GM23338 (cell line): ENCODE results near the gene SNRPA1.

Source experiments
- CREB1 ChIP-seq: fragments of 250-450 bp; sonication (Bioruptor Pico); IDR thresholded peaks from 2 replicates; pipeline ENCODE4 v1.5.0; 2020; ENCODE audit warnings: low read depth, mild to moderate bottlenecking, moderate library complexity
- EZH2 ChIP-seq: fragments of 200-600 bp; sonication (generic); IDR thresholded peaks from one replicate; pipeline ENCODE4 v1.8.0; 2017; ENCODE audit warnings: antibody characterized with exemption, mild to moderate bottlenecking, low read depth; ENCODE audit not compliant: unreplicated experiment
- EZH2phosphoT487 ChIP-seq: fragments of 200-600 bp; sonication (generic); IDR thresholded peaks from one replicate; pipeline ENCODE4 v1.8.1; 2018; ENCODE audit warnings: antibody characterized with exemption; ENCODE audit not compliant: unreplicated experiment
- JUNB ChIP-seq: IDR thresholded peaks from one replicate; pipeline ENCODE4 v1.6.1; 2016; ENCODE audit warnings: antibody characterized with exemption; ENCODE audit not compliant: unreplicated experiment
- POLR2AphosphoS5 ChIP-seq: IDR thresholded peaks from 2 replicates; pipeline ENCODE4 v1.6.1; 2016; ENCODE audit warnings: antibody characterized with exemption, low read depth
- TF ChIP-seq, protein P1 (sequence below), 2 experiments: fragments of 200-600 bp in 1 of 2; sonication (generic) in 1 of 2; conservative IDR thresholded peaks; 2 replicates each; pipeline versions ENCODE4 v1.5.1 to v1.6.1; 2016 to 2017; ENCODE audit warnings: antibody characterized with exemption in 2 of 2, low read depth in 2 of 2, mild to moderate bottlenecking in 2 of 2, moderate library complexity in 1 of 2
- TF ChIP-seq, protein P2 (sequence below): IDR thresholded peaks from one replicate; pipeline ENCODE4 v1.6.1; 2018; ENCODE audit warnings: antibody characterized with exemption; ENCODE audit not compliant: unreplicated experiment
- TF ChIP-seq, protein P3 (sequence below): IDR thresholded peaks from 2 replicates; pipeline ENCODE4 v1.6.1; 2016; ENCODE audit warnings: antibody characterized with exemption

DNA sequence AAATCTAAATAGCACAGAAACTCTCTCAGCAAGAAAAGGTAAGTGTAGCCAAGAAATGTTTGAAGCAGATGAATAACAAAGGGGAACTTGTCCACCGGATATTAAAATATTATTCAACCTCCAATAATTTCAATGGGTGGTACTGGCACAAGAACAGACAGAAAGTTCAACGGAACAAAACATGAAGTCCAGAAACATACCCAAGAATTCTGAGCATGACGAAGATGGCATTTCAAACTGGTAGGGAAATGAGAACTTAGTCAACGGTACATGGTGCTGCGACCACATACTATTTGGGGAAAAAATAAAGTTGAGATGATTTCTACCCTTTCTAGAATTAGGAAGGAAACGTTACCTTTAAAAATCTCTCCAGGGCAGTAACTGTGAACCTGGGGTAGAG, 48.7 kb downstream of the SNRPA1 start:
- TF ChIP-seq, protein P1, sequence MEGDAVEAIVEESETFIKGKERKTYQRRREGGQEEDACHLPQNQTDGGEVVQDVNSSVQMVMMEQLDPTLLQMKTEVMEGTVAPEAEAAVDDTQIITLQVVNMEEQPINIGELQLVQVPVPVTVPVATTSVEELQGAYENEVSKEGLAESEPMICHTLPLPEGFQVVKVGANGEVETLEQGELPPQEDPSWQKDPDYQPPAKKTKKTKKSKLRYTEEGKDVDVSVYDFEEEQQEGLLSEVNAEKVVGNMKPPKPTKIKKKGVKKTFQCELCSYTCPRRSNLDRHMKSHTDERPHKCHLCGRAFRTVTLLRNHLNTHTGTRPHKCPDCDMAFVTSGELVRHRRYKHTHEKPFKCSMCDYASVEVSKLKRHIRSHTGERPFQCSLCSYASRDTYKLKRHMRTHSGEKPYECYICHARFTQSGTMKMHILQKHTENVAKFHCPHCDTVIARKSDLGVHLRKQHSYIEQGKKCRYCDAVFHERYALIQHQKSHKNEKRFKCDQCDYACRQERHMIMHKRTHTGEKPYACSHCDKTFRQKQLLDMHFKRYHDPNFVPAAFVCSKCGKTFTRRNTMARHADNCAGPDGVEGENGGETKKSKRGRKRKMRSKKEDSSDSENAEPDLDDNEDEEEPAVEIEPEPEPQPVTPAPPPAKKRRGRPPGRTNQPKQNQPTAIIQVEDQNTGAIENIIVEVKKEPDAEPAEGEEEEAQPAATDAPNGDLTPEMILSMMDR (conservative IDR thresholded peaks at IDR 0.05; ENCODE audit: low read depth in 2 of 2) = no peak
- no peak for TF ChIP-seq EZH2phosphoT487
- TF ChIP-seq, protein P2, sequence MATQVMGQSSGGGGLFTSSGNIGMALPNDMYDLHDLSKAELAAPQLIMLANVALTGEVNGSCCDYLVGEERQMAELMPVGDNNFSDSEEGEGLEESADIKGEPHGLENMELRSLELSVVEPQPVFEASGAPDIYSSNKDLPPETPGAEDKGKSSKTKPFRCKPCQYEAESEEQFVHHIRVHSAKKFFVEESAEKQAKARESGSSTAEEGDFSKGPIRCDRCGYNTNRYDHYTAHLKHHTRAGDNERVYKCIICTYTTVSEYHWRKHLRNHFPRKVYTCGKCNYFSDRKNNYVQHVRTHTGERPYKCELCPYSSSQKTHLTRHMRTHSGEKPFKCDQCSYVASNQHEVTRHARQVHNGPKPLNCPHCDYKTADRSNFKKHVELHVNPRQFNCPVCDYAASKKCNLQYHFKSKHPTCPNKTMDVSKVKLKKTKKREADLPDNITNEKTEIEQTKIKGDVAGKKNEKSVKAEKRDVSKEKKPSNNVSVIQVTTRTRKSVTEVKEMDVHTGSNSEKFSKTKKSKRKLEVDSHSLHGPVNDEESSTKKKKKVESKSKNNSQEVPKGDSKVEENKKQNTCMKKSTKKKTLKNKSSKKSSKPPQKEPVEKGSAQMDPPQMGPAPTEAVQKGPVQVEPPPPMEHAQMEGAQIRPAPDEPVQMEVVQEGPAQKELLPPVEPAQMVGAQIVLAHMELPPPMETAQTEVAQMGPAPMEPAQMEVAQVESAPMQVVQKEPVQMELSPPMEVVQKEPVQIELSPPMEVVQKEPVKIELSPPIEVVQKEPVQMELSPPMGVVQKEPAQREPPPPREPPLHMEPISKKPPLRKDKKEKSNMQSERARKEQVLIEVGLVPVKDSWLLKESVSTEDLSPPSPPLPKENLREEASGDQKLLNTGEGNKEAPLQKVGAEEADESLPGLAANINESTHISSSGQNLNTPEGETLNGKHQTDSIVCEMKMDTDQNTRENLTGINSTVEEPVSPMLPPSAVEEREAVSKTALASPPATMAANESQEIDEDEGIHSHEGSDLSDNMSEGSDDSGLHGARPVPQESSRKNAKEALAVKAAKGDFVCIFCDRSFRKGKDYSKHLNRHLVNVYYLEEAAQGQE = no peak
- no peak for TF ChIP-seq EZH2
- TF ChIP-seq JUNB = no peak
- no peak for TF ChIP-seq POLR2AphosphoS5
- TF ChIP-seq CREB1 = no peak
- TF ChIP-seq, protein P3, sequence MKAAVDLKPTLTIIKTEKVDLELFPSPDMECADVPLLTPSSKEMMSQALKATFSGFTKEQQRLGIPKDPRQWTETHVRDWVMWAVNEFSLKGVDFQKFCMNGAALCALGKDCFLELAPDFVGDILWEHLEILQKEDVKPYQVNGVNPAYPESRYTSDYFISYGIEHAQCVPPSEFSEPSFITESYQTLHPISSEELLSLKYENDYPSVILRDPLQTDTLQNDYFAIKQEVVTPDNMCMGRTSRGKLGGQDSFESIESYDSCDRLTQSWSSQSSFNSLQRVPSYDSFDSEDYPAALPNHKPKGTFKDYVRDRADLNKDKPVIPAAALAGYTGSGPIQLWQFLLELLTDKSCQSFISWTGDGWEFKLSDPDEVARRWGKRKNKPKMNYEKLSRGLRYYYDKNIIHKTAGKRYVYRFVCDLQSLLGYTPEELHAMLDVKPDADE = no peak
